Measurements from ENCODE around the gene VWC2.

Gene VWC2

GRCh38 chr7:49767719-49768118, 5.7 kb upstream of the VWC2 start:
- Histone ChIP-seq H3K27ac (ENCODE audit: extremely low read depth, low read depth, low read length) (no peak overlapping the region), H3K4me1 (ENCODE audit: control insufficient read depth, insufficient read depth, low read length) (no peaks in the 10 kb centered on the region), H3K36me3 (ENCODE audit: control insufficient read depth in 2 of 2, insufficient read depth in 1 of 2, low read length in 2 of 2) (no peaks in the 10 kb centered on the region), H3K9me3 (ENCODE audit: control insufficient read depth, insufficient read depth, low read depth, low read length) (no peaks in the 10 kb centered on the region), H3K4me3 (ENCODE audit: low read depth, low read length) (no peak overlapping the region)
- ChIA-PET POLR2A (no interaction called here), CTCF (interaction anchor here (1.1 kb wide), 1 partner anchor 9 kb away, joined by 3 read pairs; no protein-coding TSS in a partner anchor)
- TF ChIP-seq OSR2 (tag by site-specific recombination; IDR thresholded peaks at IDR 0.05): no peak
- no peak for TF ChIP-seq ZNF146 (tag by site-specific recombination; IDR thresholded peaks at IDR 0.05)
- no peak for TF ChIP-seq ZNF114 (tag by site-specific recombination; IDR thresholded peaks at IDR 0.05)
- TF ChIP-seq GLIS2 (tag by site-specific recombination; IDR thresholded peaks at IDR 0.05): no peak
- no peak for TF ChIP-seq ZNF26 (tag by site-specific recombination; IDR thresholded peaks at IDR 0.05)
- no peak for TF ChIP-seq ZNF660 (tag by site-specific recombination; IDR thresholded peaks at IDR 0.05)
- no peak for TF ChIP-seq ZNF654 (tag by site-specific recombination; IDR thresholded peaks at IDR 0.05; ENCODE audit: low read depth)
- TF ChIP-seq ZNF426 (tag by site-specific recombination; IDR thresholded peaks at IDR 0.05): no peak
- no peak for TF ChIP-seq ZNF600 (tag by site-specific recombination; IDR thresholded peaks at IDR 0.05)
- no peak for TF ChIP-seq OVOL3 (tag by site-specific recombination; IDR thresholded peaks at IDR 0.05)
- TF ChIP-seq ZNF704 (tag by site-specific recombination; IDR thresholded peaks at IDR 0.05): no peak
- no peak for TF ChIP-seq ZNF223 (tag by site-specific recombination; IDR thresholded peaks at IDR 0.05)
- TF ChIP-seq PRDM1 (tag by site-specific recombination; IDR thresholded peaks at IDR 0.05): no peak
- no peak for TF ChIP-seq ZNF530 (tag by site-specific recombination; IDR thresholded peaks at IDR 0.05; ENCODE audit: low read depth)
- no peak for TF ChIP-seq ZNF16 (tag by site-specific recombination; IDR thresholded peaks at IDR 0.05; ENCODE audit: low read depth)
- TF ChIP-seq ZNF140 (tag by site-specific recombination; IDR thresholded peaks at IDR 0.05): no peak
- TF ChIP-seq SETDB1 (IDR thresholded peaks at IDR 0.05; ENCODE audit: insufficient read length, low read length): no peak
- no peak for TF ChIP-seq ZNF785 (tag by site-specific recombination; IDR thresholded peaks at IDR 0.05)
- no peak for TF ChIP-seq ELK4 (IDR thresholded peaks at IDR 0.05; ENCODE audit: borderline replicate concordance, low read depth, low read length)

GRCh38 chr7:49768254-49768653, 5.2 kb upstream of the VWC2 start:
- Histone ChIP-seq H3K4me3 (ENCODE audit: low read depth, low read length) (no peak overlapping the region), H3K27ac (ENCODE audit: extremely low read depth, low read depth, low read length) (no peak overlapping the region), H3K4me1 (ENCODE audit: control insufficient read depth, insufficient read depth, low read length) (no peaks in the 10 kb centered on the region), H3K9me3 (ENCODE audit: control insufficient read depth, insufficient read depth, low read depth, low read length) (no peaks in the 10 kb centered on the region), H3K36me3 (ENCODE audit: control insufficient read depth in 2 of 2, insufficient read depth in 1 of 2, low read length in 2 of 2) (no peaks in the 10 kb centered on the region)
- CTCF ChIA-PET: interaction anchor here (1.1 kb wide), 1 partner anchor 9 kb away, joined by 3 read pairs; no protein-coding TSS in a partner anchor
- POLR2A ChIA-PET: no interaction called here
- TF ChIP-seq ZNF843 (tag by site-specific recombination; IDR thresholded peaks at IDR 0.05) (no peak), HIC1 (tag by site-specific recombination; IDR thresholded peaks at IDR 0.05) (no peak), ZNF785 (tag by site-specific recombination; IDR thresholded peaks at IDR 0.05) (no peak), FEZF1 (tag by site-specific recombination; IDR thresholded peaks at IDR 0.05) (no peak), ZBTB20 (tag by site-specific recombination; IDR thresholded peaks at IDR 0.05) (no peak), ZNF792 (tag by site-specific recombination; IDR thresholded peaks at IDR 0.05) (no peak), PRDM1 (tag by site-specific recombination; IDR thresholded peaks at IDR 0.05) (no peak), ZNF274 (IDR thresholded peaks at IDR 0.05; ENCODE audit: low read length) (no peak), ZNF274 (tag by site-specific recombination; IDR thresholded peaks at IDR 0.05; ENCODE audit: borderline replicate concordance) (no peak), ZSCAN4 (tag by site-specific recombination; IDR thresholded peaks at IDR 0.05) (no peak), ZNF585B (tag by site-specific recombination; IDR thresholded peaks at IDR 0.05) (no peak), ZNF24 (tag by site-specific recombination; IDR thresholded peaks at IDR 0.05) (no peak), ZNF747 (tag by site-specific recombination; IDR thresholded peaks at IDR 0.05) (no peak)

Measured in HEK293 (cell line).